ENCODE measurements around the gene TCF7.

GRCh38 chr5:134124289-134125038 is 10.0 kb downstream of the TCF7 start:
- TF ChIP-seq CTCF (conservative IDR thresholded peaks at IDR 0.05): no peak
- no peak for TF ChIP-seq ZFX (IDR thresholded peaks at IDR 0.05)

All from C4-2B (cell line).